Muscle of leg (tissue), 11 donors: ENCODE measurements around the gene ANAPC13. TPM values are rescaled to one million over a fixed set of nuclear protein-coding genes. Genes with fewer than 3 reads are reported as not detected.

ENCODE experiments used
- DNase-seq: peaks from one replicate; pipeline ENCODE4 v3.0.0; 2013
- H3K27ac ChIP-seq: one replicate; pipeline ENCODE4 v1.5.1; 2013; ENCODE audit warnings: mild to moderate bottlenecking, low read length, control low read depth
- H3K27me3 ChIP-seq: one replicate; pipeline ENCODE4 v1.6.1; 2013; ENCODE audit warnings: low read length; ENCODE audit not compliant: control insufficient read depth, insufficient read depth
- H3K36me3 ChIP-seq: one replicate; pipeline ENCODE4 v1.6.1; 2013; ENCODE audit warnings: low read length; ENCODE audit not compliant: control insufficient read depth, insufficient read depth
- H3K4me1 ChIP-seq: one replicate; pipeline ENCODE4 v1.6.1; 2013; ENCODE audit warnings: low read length; ENCODE audit not compliant: control insufficient read depth, insufficient read depth
- H3K4me3 ChIP-seq: one replicate; pipeline ENCODE4 v1.5.1; 2013; ENCODE audit warnings: low read length, control low read depth
- H3K9me3 ChIP-seq: replicated peaks from 2 replicates; pipeline ENCODE4 v1.6.1; 2013; ENCODE audit warnings: low read depth, low read length; ENCODE audit not compliant: control insufficient read depth
- WGBS: methylation state at CpG from one replicate; pipeline ENCODE4 v1.1.5; 2013; ENCODE audit warnings: missing lambda C conversion rate; ENCODE audit not compliant: insufficient coverage; 5-methylcytosine and 5-hydroxymethylcytosine counted together
- polyA plus RNA-seq, 8 donors: library from polyadenylated mRNA; unstranded; fragments of 120-200 nt; gene quantifications; one replicate each; pipeline versions ENCODE4 v1.2.1 to v1.2.3, GENCODE V29; 2013; ENCODE audit warnings: inconsistent platforms in 1 of 8, low replicate concordance in 1 of 8; ENCODE audit not compliant: insufficient read length in 8 of 8, insufficient read depth in 1 of 8
- total RNA-seq: library from RNA; stranded (reverse); fragments of 120-200 nt; gene quantifications from one replicate; pipeline ENCODE4 v1.2.4, GENCODE V29; 2013

ANAPC13 gene
- total and polyA plus RNA-seq, 9 donors, result 58.3 to 91.3 (median 63.2) TPM

DNA sequence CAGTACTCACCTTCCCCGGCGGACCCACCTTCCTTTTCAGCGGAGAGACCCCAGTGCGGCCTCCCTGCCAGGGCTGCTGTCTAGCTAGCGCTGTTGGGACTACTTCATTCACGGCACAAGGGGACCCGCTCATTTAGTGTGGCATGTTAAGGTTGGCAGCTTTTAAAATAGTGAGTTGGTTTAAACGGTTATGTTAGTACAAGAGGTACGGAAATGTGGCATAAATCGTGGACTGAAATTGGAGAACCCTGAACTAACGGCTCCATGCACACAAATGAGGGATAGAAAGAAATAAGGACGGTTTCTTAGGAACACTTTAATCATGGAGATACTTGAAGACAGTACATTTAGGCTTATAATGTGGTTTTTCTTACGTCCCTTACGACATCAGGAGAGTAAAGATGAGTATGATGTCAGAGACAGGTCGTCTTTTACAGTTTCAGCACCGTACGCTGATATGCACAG is 824 bp upstream of the ANAPC13 start:
- H3K27ac ChIP-seq, result peak overlapping the region; percentile 98
- H3K36me3 ChIP-seq, result peaks cover 15% of the 10 kb centered on the region
- WGBS, result 0% methylated on average over 13 of the region's 17 CpGs
- H3K4me3 ChIP-seq, result peak overlapping the region; percentile 91
- H3K4me1 ChIP-seq, result peaks cover 20% of the 10 kb centered on the region
- peak; percentile 53 for DNase-seq
- H3K9me3 ChIP-seq, result no peaks in the 10 kb centered on the region
- H3K27me3 ChIP-seq, result no peaks in the 10 kb centered on the region

DNA sequence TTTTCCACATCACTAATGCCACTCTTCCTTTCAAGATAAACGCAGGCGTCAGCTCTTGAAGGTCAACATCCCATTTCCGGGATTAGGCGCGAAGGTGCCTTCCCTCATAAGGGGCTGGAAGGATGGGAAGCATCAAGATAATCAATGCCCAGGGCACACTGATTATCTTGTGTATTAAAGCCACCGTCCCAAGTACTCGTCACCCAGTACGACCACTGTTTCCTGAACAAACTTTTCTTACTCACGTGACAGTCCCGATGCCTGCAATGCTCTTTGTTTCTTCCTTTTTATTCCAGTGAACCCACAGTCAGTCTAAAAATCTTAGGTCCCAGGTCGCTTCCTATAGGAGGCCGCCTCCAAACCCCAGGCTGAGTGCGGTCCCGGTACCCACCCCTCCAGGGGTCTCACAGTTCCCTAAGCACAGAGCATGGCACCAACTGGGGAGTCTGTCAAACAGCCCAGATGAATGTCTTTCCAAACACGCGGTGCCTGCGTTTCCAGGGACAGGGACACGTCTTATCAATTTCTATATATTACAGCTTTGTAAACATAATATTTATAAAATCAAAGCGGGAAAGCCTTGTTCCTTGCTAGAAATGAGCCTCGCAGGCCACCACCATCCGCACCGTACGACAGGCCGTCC is 589 bp downstream of the ANAPC13 start:
- H3K4me3 ChIP-seq, result peak overlapping the region; percentile 91
- H3K4me1 ChIP-seq, result peaks cover 20% of the 10 kb centered on the region
- 0% methylated on average over 19 of the region's 24 CpGs for WGBS

DNA sequence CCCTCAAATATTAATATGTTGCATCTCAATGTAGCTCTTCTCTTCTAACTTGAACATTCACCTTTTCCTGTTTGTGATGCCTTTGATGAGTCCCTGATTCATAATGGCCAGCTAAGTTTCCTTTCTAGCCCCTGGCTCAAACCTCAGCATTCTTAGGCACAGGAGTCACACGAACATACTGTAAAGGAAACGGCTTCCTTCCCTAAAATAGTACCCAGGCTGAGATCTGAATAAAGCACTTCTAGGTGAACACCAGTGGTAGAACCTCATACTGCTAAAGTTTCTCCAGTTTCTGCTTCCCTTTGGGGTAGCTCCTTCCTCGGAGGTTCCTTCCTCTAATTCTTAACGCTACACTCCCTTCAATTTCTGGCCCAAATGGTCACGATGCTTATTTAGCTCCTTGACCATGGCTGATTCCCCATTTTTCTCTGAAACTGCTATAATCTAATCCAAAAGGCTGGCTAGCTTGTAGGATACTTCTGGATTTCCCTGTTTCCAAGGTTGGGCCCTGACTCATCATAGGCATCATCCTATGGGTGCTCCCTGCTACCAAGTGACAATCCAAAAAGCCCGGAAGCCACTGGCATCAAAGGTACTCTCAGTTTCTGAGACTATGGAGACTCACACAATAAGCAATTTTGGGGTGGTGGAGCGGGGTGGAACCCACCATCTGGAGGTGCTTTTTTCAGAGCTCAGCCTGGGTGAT is 2.4 kb downstream of the ANAPC13 start:
- Histone ChIP-seq H3K27me3 (no peaks in the 10 kb centered on the region), H3K27ac (peak overlapping the region; percentile 39), H3K4me1 (peaks cover 20% of the 10 kb centered on the region), H3K4me3 (no peak overlapping the region), H3K36me3 (peaks cover 38% of the 10 kb centered on the region), H3K9me3 (no peaks in the 10 kb centered on the region)
- 69% methylated on average over 6 of the region's 7 CpGs for WGBS
- DNase-seq, result no peak

More for the DNA sequence above, 589 bp downstream of the ANAPC13 start:
- H3K27me3 ChIP-seq, result no peaks in the 10 kb centered on the region
- H3K9me3 ChIP-seq, result no peaks in the 10 kb centered on the region
- H3K36me3 ChIP-seq, result peaks cover 28% of the 10 kb centered on the region
- peak overlapping the region; percentile 98 for H3K27ac ChIP-seq
- DNase-seq, result peak; percentile 66

DNA sequence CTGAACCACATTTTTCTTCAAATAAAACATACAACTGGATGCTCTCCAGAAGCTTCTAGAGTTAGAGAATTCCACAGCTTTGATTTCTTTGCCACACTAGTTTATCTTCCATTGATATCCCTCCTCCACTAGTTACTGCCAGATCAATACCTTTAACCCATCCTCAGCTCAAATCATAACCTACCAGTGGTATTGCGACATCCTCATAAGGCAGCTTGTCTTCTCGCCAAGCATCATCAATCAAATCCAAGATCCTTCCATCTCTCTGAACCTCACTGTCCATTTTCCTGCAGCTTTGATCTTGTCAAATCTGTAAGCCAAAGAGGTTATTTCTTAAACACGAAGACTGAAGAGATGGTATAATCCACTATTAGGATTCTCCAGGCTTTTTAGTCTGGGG is 3.2 kb downstream of the ANAPC13 start:
- H3K9me3 ChIP-seq, result no peaks in the 10 kb centered on the region
- H3K27me3 ChIP-seq, result no peaks in the 10 kb centered on the region
- H3K36me3 ChIP-seq, result peaks cover 42% of the 10 kb centered on the region
- DNase-seq, result no peak
- peaks cover 18% of the 10 kb centered on the region for H3K4me1 ChIP-seq
- WGBS, result 100% methylated on average over 2 of the region's 3 CpGs
- H3K4me3 ChIP-seq, result no peak overlapping the region
- peak overlapping the region; percentile 39 for H3K27ac ChIP-seq

DNA sequence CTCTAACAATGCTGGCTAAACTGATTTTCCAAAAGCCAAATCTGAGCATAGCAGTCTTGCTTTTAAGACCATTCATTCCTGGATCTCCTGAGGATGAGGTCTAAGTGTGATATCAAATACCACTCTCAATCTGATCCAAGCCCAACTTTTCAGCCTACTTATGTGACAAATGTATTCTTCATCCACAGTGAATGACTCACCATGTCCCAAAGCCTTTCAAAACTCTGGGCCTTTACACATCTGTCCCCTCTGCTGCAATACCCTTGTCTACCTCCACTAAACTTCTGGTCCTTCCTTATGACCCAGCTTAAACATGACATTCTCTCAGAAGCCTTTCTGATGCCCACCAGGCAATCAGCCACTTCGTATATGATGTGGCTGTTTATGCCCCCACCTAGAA is 4.6 kb downstream of the ANAPC13 start:
- Histone ChIP-seq H3K27me3 (no peaks in the 10 kb centered on the region), H3K4me3 (no peak overlapping the region), H3K36me3 (peaks cover 47% of the 10 kb centered on the region), H3K27ac (no peak overlapping the region), H3K4me1 (peaks cover 18% of the 10 kb centered on the region), H3K9me3 (no peaks in the 10 kb centered on the region)
- no peak for DNase-seq
- WGBS, result no CpG with 5 or more reads among the region's 1 CpG

DNA sequence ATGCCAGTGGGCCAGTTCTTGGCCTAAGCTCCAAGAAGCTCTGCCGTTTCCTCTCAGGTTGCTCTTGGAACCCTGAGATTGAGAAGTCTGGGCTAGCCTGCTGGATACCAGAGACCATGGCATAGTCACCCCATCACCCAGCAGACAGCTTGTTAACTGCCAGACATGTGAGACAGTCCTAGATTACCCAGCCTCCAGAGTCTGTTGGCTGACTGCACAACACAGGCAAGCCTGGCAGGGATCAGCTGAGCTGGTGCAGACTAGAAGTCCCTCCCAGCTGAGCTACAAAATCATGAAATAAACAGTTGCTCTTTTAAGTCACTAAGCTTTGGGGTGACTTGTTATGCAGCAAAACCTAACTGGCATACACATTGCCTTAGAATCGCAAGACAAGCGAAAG is 5.2 kb downstream of the ANAPC13 start:
- no peak for DNase-seq
- WGBS, result 93% methylated on average over 2 of the region's 3 CpGs
- H3K27me3 ChIP-seq, result no peaks in the 10 kb centered on the region
- H3K36me3 ChIP-seq, result peaks cover 47% of the 10 kb centered on the region
- H3K9me3 ChIP-seq, result no peaks in the 10 kb centered on the region
- no peak overlapping the region for H3K4me3 ChIP-seq
- H3K4me1 ChIP-seq, result peaks cover 18% of the 10 kb centered on the region
- no peak overlapping the region for H3K27ac ChIP-seq

DNA sequence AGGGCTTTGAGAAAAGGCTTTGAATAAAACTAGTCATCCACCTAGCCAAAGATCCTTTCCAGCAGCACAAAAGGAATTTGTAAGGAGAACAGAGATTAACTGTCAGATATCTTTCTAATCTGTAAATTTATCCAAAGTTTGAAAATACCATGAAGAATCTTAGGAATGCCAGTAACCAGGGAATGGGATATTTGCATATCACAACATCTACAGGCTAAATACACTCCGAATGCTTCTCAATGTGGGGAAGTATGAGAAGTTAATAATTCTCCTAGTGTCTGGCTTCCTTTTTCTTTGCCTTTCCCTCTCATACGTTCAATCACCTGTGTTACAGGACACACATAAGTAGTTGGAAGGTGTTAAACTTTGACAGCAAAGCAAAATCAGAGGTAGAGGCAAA is 7.8 kb downstream of the ANAPC13 start:
- Histone ChIP-seq H3K9me3 (no peaks in the 10 kb centered on the region), H3K27ac (no peak overlapping the region), H3K4me1 (peaks cover 6% of the 10 kb centered on the region), H3K4me3 (no peak overlapping the region), H3K36me3 (peaks cover 42% of the 10 kb centered on the region), H3K27me3 (no peaks in the 10 kb centered on the region)
- WGBS, result no CpG with 5 or more reads among the region's 2 CpGs
- no peak for DNase-seq

DNA sequence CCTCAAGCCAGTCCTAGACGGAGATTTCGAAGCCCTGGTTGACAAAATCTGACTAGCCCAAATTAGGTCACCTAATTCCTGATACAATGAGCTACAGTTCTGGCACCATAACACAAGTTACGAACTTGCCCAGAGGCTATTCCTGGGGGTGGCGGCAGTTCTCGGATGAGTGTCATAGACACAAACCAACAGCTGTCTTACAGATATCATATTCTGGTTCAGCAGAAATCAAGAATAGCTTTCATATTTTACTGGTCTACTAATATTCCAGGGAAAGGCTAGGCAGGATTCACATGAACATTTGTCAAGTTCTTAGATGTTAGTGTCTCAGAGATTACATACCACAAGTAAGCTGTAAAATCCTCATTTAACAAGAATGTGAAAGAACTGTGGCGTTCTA is 8.8 kb downstream of the ANAPC13 start:
- H3K9me3 ChIP-seq, result no peaks in the 10 kb centered on the region
- DNase-seq, result peak; percentile 38
- H3K4me3 ChIP-seq, result no peak overlapping the region
- 89% methylated on average over 2 of the region's 6 CpGs for WGBS
- H3K4me1 ChIP-seq, result peaks cover 6% of the 10 kb centered on the region
- no peaks in the 10 kb centered on the region for H3K27me3 ChIP-seq
- peaks cover 33% of the 10 kb centered on the region for H3K36me3 ChIP-seq
- H3K27ac ChIP-seq, result peak overlapping the region; percentile 72

DNA sequence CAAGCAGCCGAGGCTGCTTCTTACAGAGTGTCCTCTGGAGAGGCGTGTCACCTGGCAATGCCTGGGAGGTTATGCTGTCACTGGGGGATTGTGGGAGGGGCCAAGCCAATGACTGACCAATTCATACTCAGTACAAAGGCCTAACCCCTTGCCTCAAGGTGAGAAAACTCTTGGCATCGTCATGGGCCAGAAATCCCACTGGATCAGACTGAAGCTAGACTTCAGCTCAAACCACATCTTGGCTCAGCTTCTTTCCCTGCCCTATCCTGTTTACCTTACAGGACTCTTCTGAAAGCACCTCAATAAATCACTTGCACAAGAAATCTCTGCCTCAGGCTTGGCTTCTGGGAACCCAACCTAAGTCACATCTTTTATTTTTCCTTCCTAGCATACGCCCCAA is 9.5 kb downstream of the ANAPC13 start:
- Histone ChIP-seq H3K36me3 (peaks cover 29% of the 10 kb centered on the region), H3K27ac (peak overlapping the region; percentile 72), H3K4me3 (no peak overlapping the region), H3K27me3 (no peaks in the 10 kb centered on the region), H3K4me1 (peaks cover 9% of the 10 kb centered on the region), H3K9me3 (no peaks in the 10 kb centered on the region)
- DNase-seq, result no peak
- WGBS, result 25% methylated on average over 1 of the region's 4 CpGs

DNA sequence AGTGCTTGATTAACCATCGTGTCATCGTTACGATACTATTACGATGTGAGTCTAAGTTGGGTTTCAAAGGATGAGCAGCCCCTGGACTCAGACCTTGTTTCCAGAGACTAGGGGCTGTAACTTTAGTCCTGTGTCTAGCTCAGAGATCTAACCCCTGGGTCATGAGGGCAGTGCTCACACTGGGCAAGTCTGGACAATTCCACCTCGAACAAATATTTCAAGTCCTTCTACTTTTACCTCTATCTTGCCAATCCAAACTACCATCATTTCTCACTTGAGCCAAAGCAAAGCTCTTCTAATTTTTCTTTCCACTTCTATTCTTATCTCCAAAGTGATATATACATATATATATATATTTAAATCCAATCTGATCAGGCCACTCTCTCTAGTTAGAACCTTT is 10.8 kb downstream of the ANAPC13 start:
- WGBS, result 89% methylated on average over 5 of the region's 5 CpGs

More for the DNA sequence above, 10.8 kb downstream of the ANAPC13 start:
- no peak for DNase-seq
- peaks cover 9% of the 10 kb centered on the region for H3K4me1 ChIP-seq
- no peak overlapping the region for H3K4me3 ChIP-seq
- H3K27me3 ChIP-seq, result no peaks in the 10 kb centered on the region
- H3K27ac ChIP-seq, result no peak overlapping the region
- H3K9me3 ChIP-seq, result no peaks in the 10 kb centered on the region
- H3K36me3 ChIP-seq, result peaks cover 18% of the 10 kb centered on the region
